ENCODE results near the gene ZNF280A.

DNA sequence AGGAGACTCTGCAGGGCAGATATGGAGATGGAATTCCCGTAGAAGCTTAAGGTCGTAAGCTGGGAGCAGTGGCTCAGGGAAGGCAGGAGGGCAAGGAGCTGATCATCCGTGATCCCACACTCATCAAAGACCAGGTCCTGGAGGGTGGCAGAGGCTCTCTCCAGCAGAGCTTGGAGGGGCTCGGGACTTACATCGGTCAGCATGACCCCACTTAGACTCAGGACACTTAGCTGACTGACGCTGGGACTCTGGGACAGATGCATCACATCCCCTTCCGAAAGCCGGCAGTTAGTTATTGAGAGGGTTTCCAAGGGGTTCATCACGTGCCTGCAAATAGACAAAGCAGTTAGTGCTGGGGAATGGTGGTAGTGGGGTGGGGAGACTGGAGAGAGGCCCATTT is 28.2 kb upstream of the ZNF280A start:
- TF ChIP-seq XRCC5 (IDR thresholded peaks at IDR 0.05; ENCODE audit: low read depth, low read length) = no peak
- TF ChIP-seq IRF2 (CRISPR knock-in tag; IDR thresholded peaks at IDR 0.05) = no peak
- no peak for TF ChIP-seq ARID2 (IDR thresholded peaks at IDR 0.05)
- no peak for TF ChIP-seq SIN3A (IDR thresholded peaks at IDR 0.05; ENCODE audit: borderline replicate concordance in 2 of 2, control insufficient read depth in 1 of 2, low read depth in 2 of 2, low read length in 2 of 2)
- no peak for TF ChIP-seq MYC (IDR thresholded peaks at IDR 0.05; ENCODE audit: low read depth, low read length)
- no peak for TF ChIP-seq MYC (CRISPR knock-in tag; IDR thresholded peaks at IDR 0.05; ENCODE audit: borderline replicate concordance, low read depth)

Data from K562 (cell line).